IPS-NIHi7 (cell line): ENCODE results near the gene RNF223.
"Not testable (repeated sequence)": the region's sequence is repeated elsewhere in the genome, so short reads cannot be mapped to it uniquely, and the experiment has no call there.

Source experiments
- DNase-seq: peaks from one replicate; pipeline ENCODE4 v3.0.0; 2012; ENCODE audit warnings: mixed read lengths; ENCODE audit errors: extremely low spot score

The RNF223 gene

DNA sequence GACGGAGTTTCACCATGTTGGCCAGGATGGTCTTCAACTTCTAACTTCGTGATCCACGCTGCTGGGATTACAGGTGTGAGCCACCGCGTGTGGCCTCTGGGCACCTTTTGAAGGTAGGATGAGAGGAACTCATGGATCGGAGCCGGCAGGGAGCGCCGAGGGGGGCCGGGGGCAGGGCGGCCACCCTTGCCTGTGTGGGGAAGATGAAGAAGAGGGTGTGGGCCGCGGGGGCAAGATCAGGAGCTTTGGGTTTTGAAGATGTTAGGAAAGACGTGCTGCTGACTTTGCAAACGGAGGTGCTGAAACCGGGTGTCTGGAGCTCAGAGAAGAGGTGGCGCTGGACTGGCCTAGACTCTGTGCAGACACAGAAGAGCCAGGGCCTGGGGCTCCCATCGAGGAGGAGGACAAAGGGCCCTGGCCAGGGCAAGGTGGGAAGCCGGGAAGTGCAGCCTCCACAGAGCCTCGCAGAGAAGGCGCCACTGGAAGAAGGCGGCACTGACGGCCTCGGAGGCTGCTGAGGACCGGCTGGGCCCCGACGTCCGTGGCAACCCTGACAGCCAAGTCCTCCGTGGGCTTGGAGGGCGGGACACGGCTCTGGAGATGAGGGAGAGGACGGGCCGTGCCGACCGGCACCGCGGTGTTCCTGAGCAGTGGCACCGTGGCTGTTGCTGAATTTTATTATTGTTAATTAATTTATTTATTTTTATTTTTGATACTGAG is 13.7 kb downstream of the RNF223 start:
- DNase-seq, result no peak

DNA sequence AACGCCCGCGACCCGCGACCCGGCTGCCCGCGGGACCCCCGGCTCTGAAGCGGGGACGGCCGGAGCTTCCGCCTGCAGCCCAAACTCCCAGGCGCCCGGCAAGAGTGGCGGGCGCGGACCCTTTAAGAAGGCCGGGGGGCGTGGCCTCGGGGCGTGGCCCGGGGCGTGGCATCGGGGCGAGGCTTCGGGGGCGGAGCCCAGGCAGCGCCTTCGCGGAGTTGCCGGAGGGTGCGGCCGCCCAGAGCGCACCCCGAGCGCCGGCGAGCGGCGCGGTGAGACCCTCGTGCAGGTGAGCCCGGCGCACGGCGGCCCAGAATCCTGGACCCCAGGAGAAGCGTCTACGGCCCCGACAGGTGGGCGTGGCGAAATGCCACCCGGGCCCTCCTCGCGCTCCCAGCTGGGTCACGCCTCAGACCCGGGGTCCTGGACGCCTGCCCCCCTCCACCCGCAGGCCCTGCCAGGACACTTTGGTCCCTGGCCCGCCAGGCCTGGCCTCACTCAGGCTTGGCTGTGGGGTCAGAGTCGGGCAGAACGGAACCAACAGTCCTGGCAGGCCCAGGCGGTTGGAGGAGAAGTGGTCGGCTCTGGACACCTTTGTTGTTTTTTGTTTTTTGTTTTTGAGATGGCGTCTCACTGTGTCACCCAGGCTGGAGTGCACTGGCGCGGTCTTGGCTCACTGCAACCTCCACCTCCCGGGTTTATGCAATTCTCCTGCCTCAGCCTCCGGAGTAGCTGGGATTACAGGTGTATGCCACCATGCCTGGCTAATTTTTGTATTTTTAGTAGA is 14.4 kb downstream of the RNF223 start:
- peak; percentile 91 for DNase-seq

DNA sequence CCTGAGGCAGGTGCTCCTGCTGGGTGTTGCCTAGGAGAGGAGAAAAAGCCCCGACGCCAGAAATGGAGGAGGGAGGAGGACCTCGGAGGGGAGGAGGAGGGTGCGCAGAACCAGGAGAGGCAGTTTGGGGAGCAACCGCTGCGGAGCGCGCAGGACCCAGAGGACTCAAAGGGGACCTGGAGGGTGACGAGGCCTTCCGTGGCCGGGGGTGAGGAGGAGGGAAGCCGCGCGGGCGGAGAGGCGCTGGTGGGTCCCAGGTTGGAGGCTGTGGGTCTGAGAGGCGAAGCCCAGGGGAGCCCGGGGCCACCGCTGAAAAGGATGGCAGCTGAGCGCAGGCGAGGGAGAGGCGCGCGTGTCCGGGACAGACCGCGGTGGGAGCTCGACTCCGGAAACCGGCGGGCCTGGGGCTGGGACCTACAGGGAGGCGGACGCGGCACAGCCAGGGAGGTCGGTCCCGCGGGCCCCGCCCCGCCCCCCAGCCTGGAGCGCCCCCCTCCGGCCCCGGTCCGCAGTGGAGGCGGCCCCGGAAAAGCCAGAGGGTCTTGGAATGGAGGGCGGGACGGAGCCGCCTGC is 15.1 kb downstream of the RNF223 start:
- DNase-seq, result peak; percentile 83

DNA sequence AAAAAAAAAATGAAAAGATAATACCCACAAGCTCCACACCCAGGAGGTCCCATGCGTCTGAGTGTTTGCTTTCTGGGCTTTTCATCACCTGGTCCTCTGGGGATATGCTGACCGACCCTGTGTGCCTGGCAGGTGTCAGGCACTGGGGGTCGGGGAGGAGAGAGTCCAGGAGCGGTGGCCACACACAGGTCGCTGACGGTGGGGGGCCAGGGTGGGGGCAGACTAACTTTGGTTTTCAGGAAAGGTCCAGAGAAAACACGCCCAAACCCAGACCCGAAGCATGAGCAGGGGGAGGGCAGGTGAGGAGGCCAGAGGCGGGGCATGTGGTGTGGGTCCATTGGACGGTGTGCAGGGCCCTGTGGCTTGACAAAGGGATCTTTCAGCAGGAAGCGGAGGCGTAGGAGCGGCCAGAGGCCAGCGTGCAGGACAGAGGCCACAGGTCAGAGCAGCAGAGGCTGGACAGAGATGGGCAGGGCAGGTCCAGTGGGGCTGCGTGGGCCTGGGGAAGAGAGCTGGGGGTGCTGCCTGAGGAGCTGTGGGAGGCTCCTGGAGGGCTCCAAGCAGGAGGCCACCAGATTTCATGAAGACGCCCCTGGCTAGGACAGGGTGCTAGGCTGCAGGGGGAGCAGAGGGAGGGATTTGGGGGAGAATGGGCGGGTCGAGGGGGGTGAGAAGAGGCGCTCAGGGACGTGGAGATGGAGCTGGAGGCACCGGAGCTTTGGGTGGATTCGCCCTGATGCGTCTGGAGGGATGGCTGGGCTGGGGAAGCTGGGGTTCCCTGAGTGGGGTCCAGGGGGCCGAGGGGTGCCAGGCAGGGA is 15.8 kb downstream of the RNF223 start:
- DNase-seq, result no peak

- DNase-seq, result not testable (repeated sequence)
Measured at GRCh38 chr1:1057769-1058087, 16.4 kb downstream of the RNF223 start.

DNA sequence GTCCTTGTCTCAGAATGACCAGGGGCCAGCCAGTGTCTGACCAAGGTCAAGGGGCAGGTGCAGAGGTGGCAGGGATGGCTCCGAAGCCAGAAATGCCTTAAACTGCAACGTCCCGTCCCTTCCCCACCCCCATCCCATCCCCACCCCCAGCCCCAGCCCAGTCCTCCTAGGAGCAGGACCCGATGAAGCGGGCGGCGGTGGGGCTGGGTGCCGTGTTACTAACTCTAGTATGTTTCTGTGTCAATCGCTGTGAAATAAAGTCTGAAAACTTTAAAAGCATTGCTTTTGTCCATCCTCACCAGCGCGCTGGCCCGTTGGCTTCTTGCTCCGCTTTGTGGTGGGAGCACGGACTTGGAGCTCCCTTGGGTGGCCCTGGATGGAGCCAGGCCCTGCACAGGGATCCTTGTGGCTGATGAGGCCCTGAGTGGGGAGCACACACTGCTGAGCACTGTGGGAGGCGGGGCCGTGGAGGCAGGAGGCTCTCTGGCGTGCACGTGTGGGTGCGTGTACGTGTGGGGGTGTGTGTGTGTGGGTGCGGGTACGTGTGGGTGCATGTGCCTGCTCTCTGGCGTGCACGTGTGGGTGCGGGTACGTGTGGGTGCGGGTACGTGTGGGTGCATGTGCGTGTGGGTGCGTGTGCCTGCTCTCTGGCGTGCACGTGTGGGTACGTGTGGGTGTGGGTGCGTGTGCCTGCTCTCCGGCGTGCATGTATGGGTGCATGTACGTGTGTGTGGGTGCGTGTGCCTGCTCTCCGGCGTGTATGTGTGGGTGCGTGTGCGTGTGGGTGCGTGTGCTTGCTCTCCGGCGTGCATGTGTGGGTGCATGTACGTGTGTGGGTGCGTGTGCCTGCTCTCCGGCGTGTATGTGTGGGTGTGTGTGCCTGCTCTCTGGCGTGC is 18.0 kb downstream of the RNF223 start:
- no peak for DNase-seq

DNA sequence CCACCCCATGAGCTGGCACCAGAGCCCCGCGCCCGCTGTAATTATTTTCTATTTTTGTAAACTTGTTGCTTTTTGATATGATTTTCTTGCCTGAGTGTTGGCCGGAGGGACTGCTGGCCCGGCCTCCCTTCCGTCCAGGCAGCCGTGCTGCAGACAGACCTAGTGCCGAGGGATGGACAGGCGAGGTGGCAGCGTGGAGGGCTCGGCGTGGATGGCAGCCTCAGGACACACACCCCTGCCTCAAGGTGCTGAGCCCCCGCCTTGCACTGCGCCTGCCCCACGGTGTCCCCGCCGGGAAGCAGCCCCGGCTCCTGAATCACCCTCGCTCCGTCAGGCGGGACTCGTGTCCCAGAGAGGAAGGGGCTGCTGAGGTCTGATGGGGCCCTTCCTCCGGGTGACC is 19.1 kb downstream of the RNF223 start:
- no peak for DNase-seq

DNA sequence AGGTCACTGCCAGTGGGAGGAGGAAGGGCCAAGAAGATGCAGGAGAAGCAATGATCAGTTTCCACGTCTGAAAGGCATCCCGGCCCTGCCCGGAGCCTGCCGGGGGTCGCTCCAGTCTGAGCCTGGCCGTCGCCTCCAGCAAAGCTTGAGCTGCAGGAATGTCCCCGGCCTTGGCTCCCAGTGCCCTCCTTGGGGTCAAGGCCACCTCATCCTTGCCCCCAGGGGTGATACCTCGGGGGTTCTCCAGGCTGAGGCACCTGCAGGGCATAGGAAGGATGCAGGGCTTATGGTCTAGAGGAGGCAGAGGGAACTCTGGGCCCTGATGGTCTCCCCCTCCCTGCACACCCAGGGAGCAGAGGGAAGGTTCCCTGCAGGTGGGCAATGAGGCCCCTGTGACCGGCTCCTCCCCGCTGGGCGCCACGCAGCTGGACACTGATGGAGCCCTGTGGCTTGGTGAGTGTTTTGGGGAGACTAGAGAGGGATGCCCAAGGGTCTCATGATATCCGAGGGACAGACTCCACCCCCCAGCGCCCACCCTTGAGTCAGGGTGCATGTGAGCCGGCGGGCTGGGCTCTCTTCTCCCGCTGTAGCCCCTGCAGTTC is 19.9 kb downstream of the RNF223 start:
- DNase-seq, result no peak

GRCh38 chr1:1053682-1054081 is 20.4 kb downstream of the RNF223 start:
- DNase-seq, result no peak

DNA sequence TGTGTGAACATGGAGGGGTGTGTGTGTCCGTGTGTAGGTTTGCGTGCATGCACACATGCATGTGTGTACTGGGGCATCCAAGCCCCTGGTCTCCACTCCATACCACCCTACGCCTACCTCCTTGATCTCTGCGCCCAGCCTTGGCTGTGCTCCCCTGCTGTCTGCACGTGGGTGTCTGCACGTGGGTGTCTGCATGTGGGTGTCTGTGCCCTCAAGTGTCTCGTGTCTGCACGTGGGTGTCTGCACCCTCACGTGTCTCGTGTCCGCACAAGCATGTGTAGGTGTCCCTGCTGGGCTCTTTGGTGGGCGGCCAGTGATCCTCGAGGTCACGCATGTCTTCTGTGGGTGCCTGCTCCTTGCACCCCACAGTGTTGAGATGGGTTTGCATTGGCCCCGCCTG is 21.1 kb downstream of the RNF223 start:
- no peak for DNase-seq

DNA sequence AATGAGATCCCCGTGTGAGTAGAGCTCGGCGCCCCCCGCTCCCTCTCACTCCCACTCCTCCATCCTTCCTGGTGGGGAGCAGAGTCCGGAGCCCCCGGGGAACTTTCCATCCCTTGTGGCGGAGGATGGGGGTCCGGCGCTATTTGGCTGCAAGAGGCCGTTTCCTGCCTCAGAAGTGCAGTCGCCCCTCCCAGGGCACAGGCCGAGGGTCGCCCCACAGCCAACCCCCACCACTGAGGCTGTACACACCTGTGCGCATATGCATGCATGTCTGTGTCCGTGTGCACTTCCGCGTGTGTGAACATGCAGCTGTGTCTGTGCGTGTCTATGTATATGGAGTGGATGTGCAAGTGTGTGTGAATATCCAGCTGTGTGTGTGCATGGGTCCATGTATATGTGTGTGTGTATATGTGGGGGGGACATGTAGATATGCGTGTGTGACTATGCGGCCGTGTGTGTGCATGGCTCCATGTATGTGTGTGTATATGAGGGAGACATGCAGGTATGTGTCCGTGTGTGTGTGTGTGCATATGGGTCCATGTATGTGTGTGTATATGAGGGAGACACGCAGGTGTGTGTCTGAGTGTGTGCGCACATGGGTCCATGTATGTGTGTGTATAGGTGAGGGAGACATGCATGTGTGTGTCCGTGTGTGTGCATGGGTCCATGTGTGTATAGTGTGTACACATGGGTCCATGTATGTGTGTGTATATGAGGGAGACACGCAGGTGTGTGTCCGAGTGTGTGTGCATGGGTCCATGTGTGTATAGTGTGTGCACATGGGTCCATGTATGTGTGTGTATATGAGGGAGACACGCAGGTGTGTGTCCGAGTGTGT is 21.9 kb downstream of the RNF223 start:
- no peak for DNase-seq

DNA sequence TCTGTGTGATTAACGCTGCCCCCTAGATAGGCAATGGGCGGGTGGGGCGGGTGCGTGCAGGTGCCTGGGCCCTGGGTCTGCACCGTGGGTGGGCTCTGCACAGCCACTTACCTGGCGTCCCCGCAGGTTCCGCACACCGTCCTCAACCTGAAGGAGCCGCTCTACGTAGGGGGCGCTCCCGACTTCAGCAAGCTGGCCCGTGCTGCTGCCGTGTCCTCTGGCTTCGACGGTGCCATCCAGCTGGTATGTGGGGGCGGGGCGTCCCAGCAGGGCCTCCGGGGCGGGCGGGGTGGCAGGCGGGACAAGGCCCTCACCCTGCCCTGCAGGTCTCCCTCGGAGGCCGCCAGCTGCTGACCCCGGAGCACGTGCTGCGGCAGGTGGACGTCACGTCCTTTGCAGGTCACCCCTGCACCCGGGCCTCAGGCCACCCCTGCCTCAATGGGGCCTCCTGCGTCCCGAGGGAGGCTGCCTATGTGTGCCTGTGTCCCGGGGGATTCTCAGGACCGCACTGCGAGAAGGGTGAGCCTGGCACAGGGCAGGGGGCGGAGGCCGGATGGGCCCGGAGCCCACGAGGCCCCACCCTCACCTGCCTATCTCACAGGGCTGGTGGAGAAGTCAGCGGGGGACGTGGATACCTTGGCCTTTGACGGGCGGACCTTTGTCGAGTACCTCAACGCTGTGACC is 22.8 kb downstream of the RNF223 start:
- DNase-seq, result no peak

- no peak for DNase-seq
Measured at GRCh38 chr1:1050577-1051052, 23.5 kb downstream of the RNF223 start.

- no peak for DNase-seq
Measured at GRCh38 chr1:1049318-1050165, 24.6 kb downstream of the RNF223 start.

- no peak for DNase-seq
Measured at GRCh38 chr1:1048765-1049164, 25.3 kb downstream of the RNF223 start.

GRCh38 chr1:1047963-1048362 is 26.1 kb downstream of the RNF223 start:
- DNase-seq, result no peak

DNA sequence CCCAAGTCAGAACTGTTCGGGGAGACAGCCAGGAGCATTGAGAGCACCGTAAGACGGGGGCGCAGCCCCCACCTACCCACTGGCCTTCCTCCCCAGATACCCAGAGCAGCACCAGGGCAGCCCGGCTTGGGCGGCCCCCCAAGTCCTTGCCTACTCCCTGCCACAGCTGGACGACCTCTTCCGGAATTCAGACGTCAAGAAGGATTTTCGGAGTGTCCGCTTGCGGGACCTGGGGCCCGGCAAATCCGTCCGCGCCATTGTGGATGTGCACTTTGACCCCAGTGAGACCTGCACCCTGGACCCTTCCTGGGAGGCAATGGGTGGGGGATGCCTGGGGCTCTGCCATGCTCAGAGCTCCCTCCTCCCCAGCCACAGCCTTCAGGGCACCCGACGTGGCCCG is 26.7 kb downstream of the RNF223 start:
- no peak for DNase-seq

DNA sequence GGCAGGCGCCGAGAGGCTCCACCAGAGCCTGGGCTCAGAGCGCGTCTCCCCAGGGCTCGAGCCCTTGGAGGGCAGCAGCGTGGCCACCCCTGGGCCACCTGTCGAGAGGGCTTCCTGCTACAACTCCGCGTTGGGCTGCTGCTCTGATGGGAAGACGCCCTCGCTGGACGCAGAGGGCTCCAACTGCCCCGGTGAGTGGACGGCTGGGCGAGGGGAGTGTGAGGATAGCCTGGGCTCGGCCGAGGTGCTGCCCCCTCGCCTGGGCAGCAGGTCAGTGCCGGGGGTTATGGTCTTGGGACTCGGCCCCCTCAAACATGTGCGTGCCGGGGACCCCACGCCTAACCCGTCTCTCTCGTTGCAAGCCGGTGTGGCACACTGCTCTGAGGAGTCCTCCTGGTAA is 27.3 kb downstream of the RNF223 start:
- DNase-seq, result no peak
